Heart left ventricle (tissue), 16 donors: ENCODE measurements around the gene SLC35G2. TPM values are rescaled to one million over a fixed set of nuclear protein-coding genes. Genes with fewer than 3 reads are reported as not detected.

Experiments used
- ATAC-seq, 4 donors: fragments of 200-7000 bp; cut with Tn5 transposase; one replicate each; pipeline ENCODE4 v1.9.1; 2020 to 2022; ENCODE audit warnings: moderate library complexity in 4 of 4, mild to moderate bottlenecking in 3 of 4, moderate number of reproducible peaks in 1 of 4
- DNase-seq, 5 donors: peaks; one replicate each; pipeline ENCODE4 v3.0.0-alpha.2; 2020
- H3K27ac ChIP-seq, 12 donors: fragments of 200-600 bp; sonication (generic) in 4 of 12; one replicate each; pipeline versions ENCODE4 v1.5.0 to v1.8.0; 2016 to 2022; ENCODE audit warnings: mild to moderate bottlenecking in 2 of 12
- H3K27me3 ChIP-seq, 9 donors: fragments of 200-600 bp; sonication (generic) in 2 of 9; one replicate each; pipeline versions ENCODE4 v1.5.1 to v1.8.0; 2016 to 2022; ENCODE audit warnings: mild to moderate bottlenecking in 3 of 9
- H3K36me3 ChIP-seq, 9 donors: fragments of 200-600 bp; sonication (generic) in 2 of 9; one replicate each; pipeline versions ENCODE4 v1.5.0 to v1.8.0; 2018 to 2022; ENCODE audit warnings: mild to moderate bottlenecking in 2 of 9
- H3K4me1 ChIP-seq, 12 donors: fragments of 200-600 bp; sonication (generic) in 4 of 12; one replicate each; pipeline versions ENCODE4 v1.5.0 to v1.8.0; 2016 to 2022; ENCODE audit warnings: mild to moderate bottlenecking in 3 of 12
- H3K4me3 ChIP-seq, 12 donors: fragments of 200-600 bp; sonication (generic) in 4 of 12; one replicate each; pipeline versions ENCODE4 v1.5.0 to v1.8.0; 2017 to 2022; ENCODE audit warnings: mild to moderate bottlenecking in 9 of 12, moderate library complexity in 4 of 12
- H3K9me3 ChIP-seq, 12 donors: fragments of 200-600 bp; sonication (generic) in 4 of 12; one replicate each; pipeline versions ENCODE4 v1.5.0 to v1.8.0; 2016 to 2022; ENCODE audit warnings: mild to moderate bottlenecking in 1 of 12
- CTCF ChIP-seq, 12 donors: fragments of 200-600 bp; sonication (generic) in 4 of 12; IDR thresholded peaks; one replicate each; pipeline versions ENCODE4 v1.5.0 to v1.8.0; 2018 to 2022; ENCODE audit warnings: antibody characterized with exemption in 12 of 12, mild to moderate bottlenecking in 5 of 12
- POLR2A ChIP-seq, 2 donors: fragments of 450-650 bp; IDR thresholded peaks; one replicate each; pipeline ENCODE4 v1.6.1; 2017; ENCODE audit warnings: antibody characterized with exemption in 2 of 2, mild to moderate bottlenecking in 2 of 2, moderate library complexity in 2 of 2
- WGBS, 4 donors: extraction: QIAGEN DNeasy Blood & Tissue Kit in 2 of 4; methylation state at CpG; one replicate each; pipeline versions ENCODE4 v1.1.5 to v1.1.7; 2013 to 2018; 5-methylcytosine and 5-hydroxymethylcytosine counted together
- intact Hi-C, 10 donors: fragments of 100-400 bp; cut with DNase I; formaldehyde crosslinking; loops; one replicate each; pipeline versions ENCODE4 v1.11.1 to v1.14.2; 2022
- polyA plus RNA-seq, 2 donors: library from polyadenylated mRNA; stranded (reverse); fragments of 200-250 nt; gene quantifications; one replicate each; pipeline ENCODE4 v1.2.3, GENCODE V29; 2013
- total RNA-seq, 9 donors: library from RNA; depleted of rRNA in 2 of 9; stranded (reverse); fragments of >200 nt in 2 of 9; fragmentation: NEBNext Ultra II Directional in 3 of 9; extraction: Animal tissue kit (Norgen Biotek cat#: 25700) in 3 of 9; gene quantifications; one replicate each; pipeline versions ENCODE4 v1.1.0 to v1.2.4, GENCODE V29; 2016 to 2023
- donor health status: ischemic (EF 13 %, LVEDD 7.1; RV severe dilation, severe dysfunction).
- donor health status: healthy with polysubstance abuse.
- donor health status: DM: no; HTN: yes; CAD: no.
- donor health status: DM: no; HTN: no; CAD: no.
- donor health status: ischemic (EF 25% LVEDD 6.9; RV normal size, moderate dysfunction).
- donor health status: ischemic (EF 25% LVEDD 5.7; RV mildly dilated, moderate dysfunction).
- donor health status: healthy.
- donor health status: DM: yes; HTN: yes; CAD: no.
- donor health status: ischemic (EF 35%, LVEDD 5.7; RV mildly dilated, moderate dysfunction).
- donor health status: nonischemic (EF 11% LVEDD 7.7; RV severe dilation, severe dysfunction).
- donor health status: DM: yes; HTN: yes; CAD: no.
- donor health status: PGD.
- donor health status: ischemic (EF 29% LVEDD 5.4; RV normal size, mild dysfunction).
- donor health status: nonischemic (EF 23%, LVEDD 6.1; RV moderate dilation, normal function).

The SLC35G2 gene
- total and polyA plus RNA-seq, 11 donors: 1.0 to 5.3 (median 3.5) TPM

- no peaks in the 10 kb centered on the region for H3K27me3 ChIP-seq
- H3K36me3 ChIP-seq: peaks cover 0 to 2% (median 0%) of the 10 kb centered on the region in 9 donors
- TF ChIP-seq POLR2A (IDR thresholded peaks at IDR 0.05): no peak
- no peak for TF ChIP-seq CTCF (IDR thresholded peaks at IDR 0.05)
- intact Hi-C loops: no loop called here
- no peak for DNase-seq
- 36 to 65% (median 42%) methylated on average over 2 to 3 of the region's 3 CpGs for WGBS, 4 donors
- peak overlapping the region in 5 of 12 donors; percentile 3 to 73 (median 27) for H3K27ac ChIP-seq
- no peaks in the 10 kb centered on the region for H3K9me3 ChIP-seq
- no peak for ATAC-seq
- peaks cover 0 to 47% (median 30%) of the 10 kb centered on the region in 12 donors for H3K4me1 ChIP-seq
- H3K4me3 ChIP-seq: no peak overlapping the region
Measured at GRCh38 chr3:136835813-136836510, 17.0 kb downstream of the SLC35G2 start.

GRCh38 chr3:136836511-136837156 lies 17.7 kb downstream of the SLC35G2 start:
- intact Hi-C loops: no loop called here
- H3K27ac ChIP-seq: peak overlapping the region in 4 of 12 donors; percentile 3 to 73 (median 26)
- no peak for ATAC-seq

GRCh38 chr3:136838641-136839555 lies 20.0 kb downstream of the SLC35G2 start:
- H3K27ac ChIP-seq: peak overlapping the region in 9 of 12 donors; percentile 4 to 40 (median 22)
- no peaks in the 10 kb centered on the region for H3K27me3 ChIP-seq
- H3K36me3 ChIP-seq: peaks cover 0 to 16% (median 0%) of the 10 kb centered on the region in 9 donors
- no peak for TF ChIP-seq POLR2A (IDR thresholded peaks at IDR 0.05)
- no peak for TF ChIP-seq CTCF (IDR thresholded peaks at IDR 0.05)
- intact Hi-C loops: no loop called here
- peaks cover 0 to 50% (median 30%) of the 10 kb centered on the region in 12 donors for H3K4me1 ChIP-seq
- WGBS, 4 donors: 20 to 42% (median 27%) methylated on average over 1 of the region's 1 CpG
- DNase-seq (no peak), ATAC-seq (peak in 3 of 4 donors; percentile 44 to 74 (median 57))
- H3K4me3 ChIP-seq: no peak overlapping the region
- no peaks in the 10 kb centered on the region for H3K9me3 ChIP-seq

More at GRCh38 chr3:136836511-136837156, 17.7 kb downstream of the SLC35G2 start:
- DNase-seq: no peak
- H3K36me3 ChIP-seq: peaks cover 0 to 2% (median 0%) of the 10 kb centered on the region in 9 donors
- TF ChIP-seq POLR2A (IDR thresholded peaks at IDR 0.05): no peak
- TF ChIP-seq CTCF (IDR thresholded peaks at IDR 0.05): no peak
- no peaks in the 10 kb centered on the region for H3K27me3 ChIP-seq
- H3K4me3 ChIP-seq: no peak overlapping the region
- H3K9me3 ChIP-seq: no peaks in the 10 kb centered on the region
- peaks cover 0 to 47% (median 30%) of the 10 kb centered on the region in 12 donors for H3K4me1 ChIP-seq
